HCT116 (cell line): ENCODE measurements around the gene CALD1. TPM values are rescaled to one million over a fixed set of nuclear protein-coding genes. Genes with fewer than 3 reads are reported as not detected.

ENCODE experiments used
- ATAC-seq: fragments of 200-7000 bp; cut with Tn5 transposase; 2 replicates; pipeline ENCODE4 v1.9.1; 2020; ENCODE audit warnings: mild to moderate bottlenecking, moderate library complexity
- BruUV-seq: library from RNA; stranded (reverse); fragments of 400-500 nt; replicated peaks from 2 replicates; lab custom pipeline; 2021; lab: Mats Ljungman, UMichigan
- CTCF ChIA-PET: fragments of 300-600 bp; sonication (Branson Sonifier 250); formaldehyde crosslinking; loops from one replicate; lab custom pipeline; 2021; ENCODE audit warnings: antibody characterized with exemption; lab: Charles Lee
- POLR2A ChIA-PET: fragments of 300-600, 350-600 bp; sonication (Branson Sonifier 250); formaldehyde crosslinking; loops from one replicate; lab custom pipeline; 2021; ENCODE audit warnings: antibody characterized with exemption; lab: Charles Lee
- RAD21 ChIA-PET, 2 experiments: fragments of 300-600 bp; sonication (Branson Sonifier 250); formaldehyde crosslinking; loops; one replicate each; lab custom pipeline; 2023; ENCODE audit warnings: low total read pairs in 2 of 2; ENCODE audit not compliant: uncharacterized antibody in 2 of 2, unreplicated experiment in 2 of 2, low non-redundant PET in 1 of 2; lab: Charles Lee
- DNase-seq: peaks from one replicate; pipeline ENCODE4 v3.0.0-alpha.2; 2010; ENCODE audit warnings: low read depth, low spot score
- H2AFZ ChIP-seq: fragments of 200-600 bp; shearing (Covaris generic), sonication (generic); 2 replicates; pipeline ENCODE4 v1.6.1; 2017; ENCODE audit warnings: low read depth, mixed run types, mixed read lengths, antibody characterized with exemption, low read length; ENCODE audit not compliant: poor library complexity, severe bottlenecking
- H3K27ac ChIP-seq: 2 replicates; pipeline ENCODE4 v1.5.1; 2012; ENCODE audit warnings: low read depth, low read length
- H3K27me3 ChIP-seq: fragments of 200-600 bp; sonication (generic); 2 replicates; pipeline ENCODE4 v1.6.1; 2016; ENCODE audit warnings: mixed run types, low read length, mixed read lengths; ENCODE audit not compliant: insufficient read depth
- H3K36me3 ChIP-seq, 2 experiments: fragments of 200-500 bp in 1 of 2; fragments of 200-600 bp in 1 of 2; sonication (Bioruptor generic) in 1 of 2; sonication (generic) in 1 of 2; 2 replicates each; pipeline versions ENCODE4 v1.5.1 to v1.6.1; 2014 to 2016; ENCODE audit warnings: low read length in 2 of 2, inconsistent platforms in 1 of 2, mixed read lengths in 1 of 2, mixed run types in 1 of 2; ENCODE audit not compliant: insufficient read depth in 2 of 2, control insufficient read depth in 1 of 2
- H3K4me1 ChIP-seq, 2 experiments: fragments of 200-600 bp in 1 of 2; sonication (generic) in 1 of 2; 2 replicates each; pipeline versions ENCODE4 v1.5.1 to v1.6.1; 2012 to 2017; ENCODE audit warnings: low read length in 2 of 2, inconsistent platforms in 1 of 2, mild to moderate bottlenecking in 1 of 2, mixed read lengths in 1 of 2, mixed run types in 1 of 2, moderate library complexity in 1 of 2; ENCODE audit not compliant: insufficient read depth in 2 of 2, control insufficient read depth in 1 of 2
- H3K4me2 ChIP-seq: fragments of 200-600 bp; sonication (generic); 2 replicates; pipeline ENCODE4 v1.6.1; 2017; ENCODE audit warnings: mixed run types, low read length, mixed read lengths
- H3K4me3 ChIP-seq, 2 experiments: fragments of 200-600 bp in 1 of 2; sonication (generic) in 1 of 2; replicated peaks in 1 of 2; 2 replicates each; pipeline ENCODE4 v1.5.1; 2011 to 2016; ENCODE audit warnings: low read length in 2 of 2, control low read depth in 1 of 2, low read depth in 1 of 2, mild to moderate bottlenecking in 1 of 2, mixed read lengths in 1 of 2, mixed run types in 1 of 2
- H3K79me2 ChIP-seq: fragments of 200-600 bp; sonication (generic); 2 replicates; pipeline ENCODE4 v1.6.1; 2017; ENCODE audit warnings: mild to moderate bottlenecking, mixed run types, low read length, moderate library complexity, mixed read lengths; ENCODE audit not compliant: insufficient read depth
- H3K9ac ChIP-seq: fragments of 200-600 bp; sonication (generic); 2 replicates; pipeline ENCODE4 v1.6.1; 2016; ENCODE audit warnings: low read length, mixed read lengths
- H3K9me2 ChIP-seq: fragments of 200-600 bp; sonication (generic), shearing (Covaris generic); 2 replicates; pipeline ENCODE4 v1.6.1; 2017; ENCODE audit warnings: mixed run types, mild to moderate bottlenecking, moderate library complexity; ENCODE audit not compliant: insufficient read depth
- H3K9me3 ChIP-seq, 2 experiments: fragments of 200-500 bp in 1 of 2; fragments of 200-600 bp in 1 of 2; sonication (Bioruptor generic) in 1 of 2; sonication (generic) in 1 of 2; 2 replicates each; pipeline ENCODE4 v1.6.1; 2014 to 2017; ENCODE audit warnings: low read length in 2 of 2, mixed read lengths in 2 of 2, inconsistent platforms in 1 of 2, low read depth in 1 of 2, mild to moderate bottlenecking in 1 of 2, mixed run types in 1 of 2, moderate library complexity in 1 of 2; ENCODE audit not compliant: control insufficient read depth in 1 of 2, insufficient read depth in 1 of 2
- H4K20me1 ChIP-seq: fragments of 200-600 bp; sonication (generic), shearing (Covaris generic); 2 replicates; pipeline ENCODE4 v1.6.1; 2017; ENCODE audit warnings: mixed run types, mild to moderate bottlenecking, moderate library complexity; ENCODE audit not compliant: insufficient read depth
- CBX3 ChIP-seq: IDR thresholded peaks from 2 replicates; pipeline ENCODE4 v1.6.1; 2012; ENCODE audit warnings: low read depth
- CEBPB ChIP-seq: IDR thresholded peaks from 2 replicates; pipeline ENCODE4 v1.6.1; 2012; ENCODE audit warnings: low read depth
- EGR1 ChIP-seq: IDR thresholded peaks from 2 replicates; pipeline ENCODE4 v1.6.1; 2012; ENCODE audit warnings: low read depth
- FOSL1 ChIP-seq: IDR thresholded peaks from 2 replicates; pipeline ENCODE4 v1.6.1; 2012; ENCODE audit warnings: low read depth
- JUND ChIP-seq: IDR thresholded peaks from 2 replicates; pipeline ENCODE4 v1.6.1; 2012
- MAX ChIP-seq: IDR thresholded peaks from 2 replicates; pipeline ENCODE4 v1.6.1; 2012
- POLR2A ChIP-seq: IDR thresholded peaks from 2 replicates; pipeline ENCODE4 v1.7.0; 2011; ENCODE audit warnings: borderline replicate concordance; ENCODE audit not compliant: insufficient read depth, insufficient read length; ENCODE audit errors: extremely low read depth
- POLR2AphosphoS5 ChIP-seq: IDR thresholded peaks from 2 replicates; pipeline ENCODE4 v1.6.1; 2011; ENCODE audit warnings: mild to moderate bottlenecking, low read depth, low read length, moderate library complexity
- RAD21 ChIP-seq: IDR thresholded peaks from 2 replicates; pipeline ENCODE4 v1.6.1; 2012; ENCODE audit warnings: low read depth, mild to moderate bottlenecking
- REST ChIP-seq: IDR thresholded peaks from 2 replicates; pipeline ENCODE4 v1.6.1; 2012; ENCODE audit warnings: low read depth
- SIN3A ChIP-seq: IDR thresholded peaks from 2 replicates; pipeline ENCODE4 v1.6.1; 2012; ENCODE audit warnings: low read depth
- SP1 ChIP-seq: IDR thresholded peaks from 2 replicates; pipeline ENCODE4 v1.6.1; 2012; ENCODE audit warnings: low read depth
- SRF ChIP-seq: IDR thresholded peaks from 2 replicates; pipeline ENCODE4 v1.6.1; 2012; ENCODE audit warnings: low read depth
- TCF7L2 ChIP-seq: IDR thresholded peaks from 2 replicates; pipeline ENCODE4 v1.7.0; 2011; ENCODE audit warnings: borderline replicate concordance, inconsistent platforms; ENCODE audit not compliant: insufficient read depth, insufficient read length; ENCODE audit errors: extremely low read depth
- ZBTB33 ChIP-seq: IDR thresholded peaks from 2 replicates; pipeline ENCODE4 v1.6.1; 2011; ENCODE audit warnings: mild to moderate bottlenecking, low read length, moderate library complexity; ENCODE audit not compliant: insufficient replicate concordance; ENCODE audit errors: extremely low read depth
- ZFX ChIP-seq: fragments of 450-650 bp; IDR thresholded peaks from 2 replicates; pipeline ENCODE4 v1.6.1; 2017
- ZNF274 ChIP-seq: fragments of 200-500 bp; sonication (Bioruptor generic); IDR thresholded peaks from 2 replicates; pipeline ENCODE4 v1.6.1; 2014; ENCODE audit warnings: mild to moderate bottlenecking, low read depth, low read length, inconsistent platforms
- intact Hi-C: fragments of 100-400 bp; cut with micrococcal nuclease; formaldehyde crosslinking; loops from 2 replicates; pipeline ENCODE4 v1.10.0; 2022
- total RNA-seq: library from RNA; stranded (reverse); gene quantifications from one replicate; pipeline ENCODE4 v1.2.1, GENCODE V29; 2021; ENCODE audit not compliant: unreplicated experiment

The CALD1 gene
- total RNA-seq, 1 experiment from 2014 or later = 66.8 TPM

- CTCF ChIA-PET = no interaction called here
- H3K27me3 ChIP-seq = no peaks in the 10 kb centered on the region
- TF ChIP-seq SP1 = no peak
- no peak for TF ChIP-seq CEBPB
- TF ChIP-seq ZNF274 = no peak
- TF ChIP-seq ZBTB33 = no peak
- no peak for TF ChIP-seq SRF
- TF ChIP-seq FOSL1 = no peak
- TF ChIP-seq ZFX = no peak
- TF ChIP-seq EGR1 = no peak
- TF ChIP-seq POLR2A = no peak
- TF ChIP-seq RAD21 = no peak
- TF ChIP-seq TCF7L2 = no peak
- TF ChIP-seq JUND = no peak
- no peak for TF ChIP-seq SIN3A
- TF ChIP-seq MAX = no peak
- no peak for TF ChIP-seq REST
- TF ChIP-seq POLR2AphosphoS5 = no peak
- TF ChIP-seq CBX3 = no peak
- no peak overlapping the region for H3K4me3 ChIP-seq
- H2AFZ ChIP-seq = no peak overlapping the region
- no peak overlapping the region for H3K9ac ChIP-seq
- H3K4me1 ChIP-seq = peaks cover 15 to 35% of the 10 kb centered on the region in 2 experiments
- no peaks in the 10 kb centered on the region for H3K9me3 ChIP-seq
- H3K4me2 ChIP-seq = no peak overlapping the region
- H3K36me3 ChIP-seq = no peaks in the 10 kb centered on the region
- intact Hi-C loops = no loop called here
- ATAC-seq = no peak
- no peaks in the 10 kb centered on the region for H3K9me2 ChIP-seq
- RAD21 ChIA-PET = no interaction called here
- no peak overlapping the region for H3K27ac ChIP-seq
- POLR2A ChIA-PET = no interaction called here
- no TSS peak for BruUV-seq
- no peaks in the 10 kb centered on the region for H4K20me1 ChIP-seq
- peaks cover 35% of the 10 kb centered on the region for H3K79me2 ChIP-seq
- no peak for DNase-seq
Observed at GRCh38 chr7:134903073-134903790, 123.8 kb downstream of the CALD1 start.
